ENCODE measurements around the gene ALDH1A2.

ALDH1A2 gene

DNA sequence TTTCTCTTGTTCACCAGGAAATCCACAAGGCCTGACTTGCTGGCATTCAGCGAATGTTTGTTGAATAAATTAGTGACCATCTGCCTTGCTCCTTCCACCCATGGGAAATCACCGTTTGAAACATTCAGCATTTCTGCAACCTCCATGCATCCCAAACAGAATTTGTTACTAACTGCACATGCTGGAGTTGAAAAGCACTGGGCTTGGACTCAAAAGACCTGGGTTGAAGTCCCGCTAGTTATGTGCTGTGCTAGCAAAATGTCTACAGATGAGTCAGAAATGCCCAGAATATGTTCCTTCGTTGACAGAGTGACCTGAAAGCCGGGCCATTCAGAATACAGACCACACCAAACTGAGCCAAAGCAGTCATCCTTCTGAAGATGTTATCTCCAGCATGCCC lies 144.6 kb downstream of the ALDH1A2 start:
- Histone ChIP-seq H3K27ac (ENCODE audit: low read length) (no peak overlapping the region), H3K9ac (ENCODE audit: low read length) (no peak overlapping the region), H3K4me1 (ENCODE audit: low read length) (no peaks in the 10 kb centered on the region), H3K4me2 (ENCODE audit: low read length) (no peak overlapping the region), H4K20me1 (ENCODE audit: insufficient read depth, low read length) (no peaks in the 10 kb centered on the region), H3K36me3 (replicated peaks; ENCODE audit: low read depth, low read length) (no peaks in the 10 kb centered on the region), H3K4me3 (ENCODE audit: low read length) (no peak overlapping the region), H2AFZ (ENCODE audit: low read depth, low read length) (no peak overlapping the region), H3K79me2 (ENCODE audit: low read length) (no peaks in the 10 kb centered on the region), H3K27me3 (ENCODE audit: low read depth, low read length) (peaks cover 17% of the 10 kb centered on the region; the same call in 1 of the 2 replicates), H3K9me3 (ENCODE audit: insufficient read depth, low read length) (no peaks in the 10 kb centered on the region)
- no peak for TF ChIP-seq EZH2phosphoT487 (IDR thresholded peaks at IDR 0.05; ENCODE audit: low read depth)
- TF ChIP-seq, protein P1, sequence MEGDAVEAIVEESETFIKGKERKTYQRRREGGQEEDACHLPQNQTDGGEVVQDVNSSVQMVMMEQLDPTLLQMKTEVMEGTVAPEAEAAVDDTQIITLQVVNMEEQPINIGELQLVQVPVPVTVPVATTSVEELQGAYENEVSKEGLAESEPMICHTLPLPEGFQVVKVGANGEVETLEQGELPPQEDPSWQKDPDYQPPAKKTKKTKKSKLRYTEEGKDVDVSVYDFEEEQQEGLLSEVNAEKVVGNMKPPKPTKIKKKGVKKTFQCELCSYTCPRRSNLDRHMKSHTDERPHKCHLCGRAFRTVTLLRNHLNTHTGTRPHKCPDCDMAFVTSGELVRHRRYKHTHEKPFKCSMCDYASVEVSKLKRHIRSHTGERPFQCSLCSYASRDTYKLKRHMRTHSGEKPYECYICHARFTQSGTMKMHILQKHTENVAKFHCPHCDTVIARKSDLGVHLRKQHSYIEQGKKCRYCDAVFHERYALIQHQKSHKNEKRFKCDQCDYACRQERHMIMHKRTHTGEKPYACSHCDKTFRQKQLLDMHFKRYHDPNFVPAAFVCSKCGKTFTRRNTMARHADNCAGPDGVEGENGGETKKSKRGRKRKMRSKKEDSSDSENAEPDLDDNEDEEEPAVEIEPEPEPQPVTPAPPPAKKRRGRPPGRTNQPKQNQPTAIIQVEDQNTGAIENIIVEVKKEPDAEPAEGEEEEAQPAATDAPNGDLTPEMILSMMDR (IDR thresholded peaks at IDR 0.05; ENCODE audit: low read depth, low read length): no peak

DNA sequence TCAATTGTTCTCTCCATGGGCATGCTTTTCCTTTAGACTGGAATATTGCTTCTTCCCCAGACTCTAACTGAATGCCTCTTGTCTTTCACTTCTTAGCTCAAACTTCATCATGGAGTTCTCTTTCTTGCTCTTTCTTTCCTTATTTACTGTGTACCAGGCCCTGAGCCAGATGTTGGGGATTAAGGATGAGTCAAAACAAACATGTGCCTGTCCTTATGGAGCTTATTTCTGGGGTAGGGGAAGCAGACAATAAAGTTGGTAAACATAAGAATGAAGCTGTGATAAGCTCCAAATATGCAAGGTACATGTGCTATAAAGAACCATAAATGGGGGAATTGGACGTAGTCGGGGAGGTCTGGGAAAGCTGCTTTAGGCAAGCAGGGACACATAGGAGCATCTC lies 145.8 kb downstream of the ALDH1A2 start:
- H3K79me2 ChIP-seq (ENCODE audit: low read length): no peaks in the 10 kb centered on the region
- no peak overlapping the region for H3K27ac ChIP-seq (ENCODE audit: low read length)
- H3K27me3 ChIP-seq (ENCODE audit: low read depth, low read length): peaks cover 17% of the 10 kb centered on the region; the same call in 1 of the 2 replicates
- no peak for TF ChIP-seq EZH2phosphoT487 (IDR thresholded peaks at IDR 0.05; ENCODE audit: low read depth)
- TF ChIP-seq, protein P1 (IDR thresholded peaks at IDR 0.05; ENCODE audit: low read depth, low read length): no peak
- H4K20me1 ChIP-seq (ENCODE audit: insufficient read depth, low read length): no peaks in the 10 kb centered on the region
- no peaks in the 10 kb centered on the region for H3K4me1 ChIP-seq (ENCODE audit: low read length)
- no peaks in the 10 kb centered on the region for H3K36me3 ChIP-seq (replicated peaks; ENCODE audit: low read depth, low read length)
- H2AFZ ChIP-seq (ENCODE audit: low read depth, low read length): no peak overlapping the region
- H3K4me2 ChIP-seq (ENCODE audit: low read length): no peak overlapping the region
- H3K9me3 ChIP-seq (ENCODE audit: insufficient read depth, low read length): no peaks in the 10 kb centered on the region
- H3K9ac ChIP-seq (ENCODE audit: low read length): no peak overlapping the region
- H3K4me3 ChIP-seq (ENCODE audit: low read length): no peak overlapping the region

DNA sequence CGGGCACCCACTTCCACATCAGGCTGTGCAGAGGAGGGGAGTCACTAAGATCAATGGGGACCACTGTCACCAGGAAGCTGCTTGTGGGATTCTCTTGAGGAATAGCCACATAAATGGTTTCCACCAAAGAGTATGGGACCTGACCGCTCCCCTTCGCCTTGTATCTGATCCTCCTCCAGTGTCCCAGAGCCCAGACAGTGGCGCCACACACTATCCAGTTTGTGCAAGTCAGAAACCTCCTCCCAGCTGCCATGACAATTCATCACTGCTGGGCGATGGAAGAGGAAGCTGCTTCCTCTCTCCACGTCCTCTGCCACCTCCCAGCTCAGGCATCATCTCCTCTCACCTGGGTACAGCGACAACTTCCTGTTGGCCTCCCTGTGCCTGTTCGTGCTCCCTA lies 147.5 kb downstream of the ALDH1A2 start:
- TF ChIP-seq, protein P1 (IDR thresholded peaks at IDR 0.05; ENCODE audit: low read depth, low read length): no peak
- no peak for TF ChIP-seq EZH2phosphoT487 (IDR thresholded peaks at IDR 0.05; ENCODE audit: low read depth)
- no peak overlapping the region for H3K27ac ChIP-seq (ENCODE audit: low read length)
- peaks cover 17% of the 10 kb centered on the region; the same call in 1 of the 2 replicates for H3K27me3 ChIP-seq (ENCODE audit: low read depth, low read length)
- H3K4me3 ChIP-seq (ENCODE audit: low read length): no peak overlapping the region
- H3K4me1 ChIP-seq (ENCODE audit: low read length): no peaks in the 10 kb centered on the region
- no peaks in the 10 kb centered on the region for H4K20me1 ChIP-seq (ENCODE audit: insufficient read depth, low read length)
- H2AFZ ChIP-seq (ENCODE audit: low read depth, low read length): no peak overlapping the region
- H3K9me3 ChIP-seq (ENCODE audit: insufficient read depth, low read length): no peaks in the 10 kb centered on the region
- no peaks in the 10 kb centered on the region for H3K79me2 ChIP-seq (ENCODE audit: low read length)
- H3K4me2 ChIP-seq (ENCODE audit: low read length): no peak overlapping the region
- no peak overlapping the region for H3K9ac ChIP-seq (ENCODE audit: low read length)
- no peaks in the 10 kb centered on the region for H3K36me3 ChIP-seq (replicated peaks; ENCODE audit: low read depth, low read length)

DNA sequence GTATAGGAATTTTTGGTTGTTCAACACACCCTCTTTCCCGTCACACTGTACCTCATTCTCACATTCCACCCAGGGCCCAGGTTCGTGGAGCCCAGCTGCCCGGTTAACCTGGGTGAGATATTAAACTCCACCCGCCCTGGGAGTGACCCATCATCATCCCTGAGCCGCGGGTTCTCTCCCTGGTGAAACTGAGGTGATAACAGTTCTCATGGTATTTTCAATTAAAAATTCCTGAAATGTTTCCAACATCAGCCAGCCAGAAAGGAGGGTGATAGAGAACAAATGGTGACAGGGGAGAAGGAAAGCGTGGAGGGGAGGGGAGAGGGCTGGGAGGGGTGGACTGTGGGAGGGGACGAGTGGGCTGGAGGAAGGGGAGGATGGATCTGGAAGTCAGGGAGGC lies 148.8 kb downstream of the ALDH1A2 start:
- TF ChIP-seq EZH2phosphoT487 (IDR thresholded peaks at IDR 0.05; ENCODE audit: low read depth): no peak
- TF ChIP-seq, protein P1 (IDR thresholded peaks at IDR 0.05; ENCODE audit: low read depth, low read length): no peak
- H3K4me1 ChIP-seq (ENCODE audit: low read length): no peaks in the 10 kb centered on the region
- H3K27ac ChIP-seq (ENCODE audit: low read length): no peak overlapping the region
- H3K4me2 ChIP-seq (ENCODE audit: low read length): no peak overlapping the region
- H3K27me3 ChIP-seq (ENCODE audit: low read depth, low read length): peaks cover 9% of the 10 kb centered on the region; the same call in 1 of the 2 replicates
- no peaks in the 10 kb centered on the region for H3K79me2 ChIP-seq (ENCODE audit: low read length)
- no peaks in the 10 kb centered on the region for H4K20me1 ChIP-seq (ENCODE audit: insufficient read depth, low read length)
- H3K36me3 ChIP-seq (replicated peaks; ENCODE audit: low read depth, low read length): no peaks in the 10 kb centered on the region
- no peaks in the 10 kb centered on the region for H3K9me3 ChIP-seq (ENCODE audit: insufficient read depth, low read length)
- H2AFZ ChIP-seq (ENCODE audit: low read depth, low read length): no peak overlapping the region
- H3K4me3 ChIP-seq (ENCODE audit: low read length): no peak overlapping the region
- no peak overlapping the region for H3K9ac ChIP-seq (ENCODE audit: low read length)

Data from OCI-LY3 (cell line).